ENCODE data around the gene FZR1.
"Not testable (repeated sequence)": the region's sequence is repeated elsewhere in the genome, so short reads cannot be mapped to it uniquely, and the experiment has no call there.

The FZR1 gene

DNA sequence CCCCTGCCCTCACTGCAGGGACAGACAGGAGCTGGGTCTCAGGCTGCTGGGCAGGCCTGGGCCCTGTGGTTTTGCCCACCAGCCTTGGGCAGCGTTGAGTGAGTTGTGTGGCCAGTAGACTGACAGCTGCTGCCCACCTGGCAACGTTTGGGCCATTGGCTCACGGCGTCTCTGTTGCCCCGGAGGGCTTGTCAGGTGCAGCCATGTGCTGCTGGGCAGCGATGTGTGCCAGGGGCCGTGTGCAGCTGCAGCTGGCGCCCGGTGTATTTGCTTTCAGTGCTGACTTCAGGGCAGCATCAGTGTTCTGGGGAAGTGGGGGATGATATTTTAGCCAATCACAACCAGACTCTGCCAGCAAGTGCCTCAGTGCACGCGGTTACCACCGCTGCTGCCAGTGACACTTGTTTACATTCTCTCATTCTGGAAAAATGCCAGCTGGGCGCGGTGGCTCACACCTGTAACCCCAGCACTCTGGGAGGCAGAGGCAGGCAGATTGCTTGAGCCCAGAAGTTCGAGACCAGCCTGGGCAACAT is 10.6 kb downstream of the FZR1 start:
- no peak for DNase-seq

GRCh38 chr19:3517638-3518037 is 11.5 kb downstream of the FZR1 start:
- DNase-seq = no peak

DNA sequence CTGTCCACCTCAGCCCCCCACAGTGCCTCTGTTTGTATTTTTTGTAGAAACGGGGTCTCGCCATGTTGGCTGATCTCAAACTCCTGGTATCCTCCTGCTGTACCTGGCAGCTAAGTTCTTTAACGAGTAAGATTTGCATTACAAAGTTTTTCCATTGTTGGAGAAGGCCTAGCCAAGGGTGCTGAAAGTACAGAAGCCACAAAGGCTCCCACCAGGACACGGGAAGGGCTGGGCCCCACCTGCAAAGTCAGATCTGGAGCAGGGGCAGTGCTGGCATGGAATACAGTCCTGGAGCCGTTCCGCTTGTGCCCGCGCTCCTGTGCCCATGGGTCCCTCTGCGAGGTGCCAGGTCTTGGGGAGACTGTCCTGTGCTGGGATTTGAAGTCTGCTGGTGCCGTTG is 12.1 kb downstream of the FZR1 start:
- DNase-seq = no peak

DNA sequence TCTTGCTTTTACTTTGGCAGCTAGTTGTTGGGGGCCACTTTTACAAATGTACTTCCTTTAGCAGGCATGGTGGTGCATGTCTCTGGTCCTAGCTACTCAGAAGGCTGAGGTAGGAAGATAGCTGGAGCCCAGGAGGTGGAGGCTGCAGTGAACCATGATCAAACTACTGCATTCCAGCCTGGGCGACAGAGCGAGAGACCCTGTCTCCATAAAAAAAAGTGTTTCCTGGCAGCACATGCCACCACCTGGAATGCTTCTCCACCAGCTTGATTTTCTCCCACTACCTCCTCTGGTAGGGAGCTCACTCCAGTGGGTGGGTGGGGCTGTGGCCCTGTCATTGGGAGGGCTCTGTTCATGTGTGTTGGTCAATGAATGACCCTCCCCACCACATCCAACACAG is 12.5 kb downstream of the FZR1 start:
- DNase-seq = no peak

- DNase-seq = no peak
Observed at GRCh38 chr19:3519126-3519525, 13.0 kb downstream of the FZR1 start.

GRCh38 chr19:3520166-3521103 is 14.3 kb downstream of the FZR1 start:
- DNase-seq = no peak

GRCh38 chr19:3521104-3521445 is 15.0 kb downstream of the FZR1 start:
- no peak for DNase-seq

DNA sequence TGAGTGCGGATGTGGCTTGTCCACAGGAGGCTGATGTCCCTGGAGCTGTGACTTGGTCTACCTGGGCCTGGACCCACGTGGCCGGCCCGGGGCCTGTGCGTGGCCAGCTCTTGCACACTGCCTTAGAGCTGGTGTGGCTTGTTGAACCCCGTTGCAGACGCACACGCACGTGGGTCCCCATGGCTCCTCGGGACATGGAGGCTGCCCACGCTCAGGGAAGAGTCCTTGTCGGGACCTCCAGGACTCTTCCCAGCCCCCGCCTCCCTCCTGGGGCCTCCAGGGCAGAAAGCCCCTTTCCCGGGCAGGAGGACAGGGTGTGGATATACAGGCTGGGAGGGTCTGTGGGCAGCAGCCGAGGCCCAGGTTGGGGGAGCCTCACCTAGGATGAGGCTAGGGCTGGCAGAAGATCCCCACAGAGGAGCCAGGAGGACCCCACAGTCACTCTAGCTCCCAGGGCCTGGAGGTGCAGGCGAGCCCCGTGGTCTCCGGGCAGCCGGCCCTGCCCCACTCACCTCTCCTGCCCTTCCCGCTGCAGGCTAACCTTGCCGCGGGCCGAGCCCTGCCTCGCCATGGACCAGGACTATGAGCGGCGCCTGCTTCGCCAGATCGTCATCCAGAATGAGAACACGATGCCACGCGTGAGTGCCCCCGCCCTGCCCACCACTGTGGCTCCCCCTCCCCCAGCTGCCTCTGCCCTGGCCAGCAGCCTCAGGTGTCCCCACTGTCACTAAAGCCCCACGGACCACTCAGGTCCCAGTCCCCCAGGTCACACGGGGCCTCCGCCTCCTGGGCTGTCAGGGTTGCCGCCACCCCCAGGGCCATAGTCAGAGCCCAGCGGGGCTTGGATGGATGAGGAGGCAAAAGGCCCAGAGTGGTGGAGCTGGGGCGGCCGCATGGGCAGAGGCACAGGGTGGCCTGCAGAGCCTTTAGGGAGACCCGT is 16.6 kb downstream of the FZR1 start:
- DNase-seq = no peak

- no peak for DNase-seq
Observed at GRCh38 chr19:3523361-3524077, 17.4 kb downstream of the FZR1 start.

GRCh38 chr19:3524078-3524842 is 18.1 kb downstream of the FZR1 start:
- no peak for DNase-seq

- DNase-seq = no peak
Observed at GRCh38 chr19:3524904-3525451, 18.9 kb downstream of the FZR1 start.

DNA sequence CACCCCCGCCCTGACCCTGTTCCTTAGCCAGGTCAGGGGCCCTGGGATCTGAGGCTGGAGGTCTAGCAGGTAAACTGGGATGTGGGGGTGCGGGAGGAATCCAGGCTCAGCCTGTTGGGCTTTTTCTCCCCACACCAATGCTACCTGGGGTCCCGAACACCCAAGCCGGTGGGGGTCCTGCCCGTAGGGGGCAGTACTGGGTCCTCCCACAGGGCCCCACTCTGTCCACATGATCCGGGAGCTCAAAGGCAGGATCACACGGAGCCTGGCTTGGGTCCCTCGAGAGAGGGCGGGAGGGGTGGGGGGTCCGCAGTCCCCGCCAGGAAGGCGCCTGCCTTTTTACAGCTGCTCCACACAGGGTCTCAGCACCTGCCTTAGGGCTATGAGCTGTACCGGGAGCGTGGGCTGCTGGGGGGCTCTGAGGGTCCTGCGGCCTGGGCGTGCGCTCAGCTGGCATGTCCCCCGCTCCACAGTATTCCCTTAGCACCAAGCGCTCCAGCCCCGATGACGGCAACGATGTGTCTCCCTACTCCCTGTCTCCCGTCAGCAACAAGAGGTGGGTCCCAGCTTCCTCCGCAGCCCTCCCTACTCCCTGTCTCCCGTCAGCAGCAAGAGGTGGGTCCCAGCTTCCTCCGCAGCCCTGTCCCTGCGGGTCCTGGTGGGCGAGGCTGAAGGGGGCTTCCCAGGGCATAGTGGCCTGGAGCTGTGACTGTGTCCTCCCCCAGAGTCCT is 20.6 kb downstream of the FZR1 start:
- no peak for DNase-seq

- no peak for DNase-seq
Observed at GRCh38 chr19:3527238-3527910, 21.3 kb downstream of the FZR1 start.

GRCh38 chr19:3528080-3528479 is 22.0 kb downstream of the FZR1 start:
- DNase-seq = no peak

- DNase-seq = no peak
Observed at GRCh38 chr19:3528539-3529211, 22.6 kb downstream of the FZR1 start.

GRCh38 chr19:3529299-3529698 is 23.2 kb downstream of the FZR1 start:
- DNase-seq = not testable (repeated sequence)

- DNase-seq = no peak
Observed at GRCh38 chr19:3530389-3530788, 24.3 kb downstream of the FZR1 start.

DNA sequence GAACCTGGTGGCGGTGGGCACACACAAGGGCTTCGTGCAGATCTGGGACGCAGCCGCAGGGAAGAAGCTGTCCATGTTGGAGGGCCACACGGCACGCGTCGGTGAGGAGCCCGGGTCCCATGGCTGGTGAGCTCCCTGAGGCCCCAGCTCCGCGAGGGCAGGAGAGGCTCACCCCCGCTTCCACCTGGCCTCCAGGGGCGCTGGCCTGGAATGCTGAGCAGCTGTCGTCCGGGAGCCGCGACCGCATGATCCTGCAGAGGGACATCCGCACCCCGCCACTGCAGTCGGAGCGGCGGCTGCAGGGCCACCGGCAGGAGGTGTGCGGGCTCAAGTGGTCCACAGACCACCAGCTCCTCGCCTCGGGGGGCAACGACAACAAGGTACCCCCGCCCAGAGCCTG is 25.6 kb downstream of the FZR1 start:
- DNase-seq = no peak

DNA sequence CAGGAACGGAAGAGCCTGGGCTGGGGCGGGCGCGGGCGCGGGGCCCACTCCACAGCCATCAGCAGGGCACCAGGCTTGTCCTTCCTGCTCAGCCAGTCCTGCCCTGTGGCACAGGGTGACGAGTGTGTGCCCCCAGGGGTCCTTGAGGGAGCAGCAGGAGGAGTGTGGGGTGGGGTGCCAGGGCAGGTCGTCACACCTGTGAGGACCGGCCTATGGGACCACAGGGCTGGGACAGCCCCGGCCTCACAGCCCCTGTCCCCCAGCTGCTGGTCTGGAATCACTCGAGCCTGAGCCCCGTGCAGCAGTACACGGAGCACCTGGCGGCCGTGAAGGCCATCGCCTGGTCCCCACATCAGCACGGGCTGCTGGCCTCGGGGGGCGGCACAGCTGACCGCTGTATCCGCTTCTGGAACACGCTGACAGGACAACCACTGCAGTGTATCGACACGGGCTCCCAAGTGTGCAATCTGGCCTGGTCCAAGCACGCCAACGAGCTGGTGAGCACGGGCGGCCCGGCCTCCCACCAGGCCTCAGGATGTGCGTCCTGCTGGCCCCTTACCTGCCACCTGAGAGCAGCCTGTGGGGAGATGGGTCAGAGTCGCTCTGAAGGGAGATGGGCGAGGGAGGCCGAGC is 26.2 kb downstream of the FZR1 start:
- DNase-seq = no peak

All from SW 1271 (cell line).